Mucosa of descending colon (tissue), 3 donors: Measurements from ENCODE around the gene EXOSC6. TPM values are rescaled to one million over a fixed set of nuclear protein-coding genes. Genes with fewer than 3 reads are reported as not detected.
"Not testable (repeated sequence)": the region's sequence is repeated elsewhere in the genome, so short reads cannot be mapped to it uniquely, and the experiment has no call there.

ENCODE experiments used
- ATAC-seq: fragments of 200-7000 bp; cut with Tn5 transposase; one replicate; pipeline ENCODE4 v1.9.1; 2020; ENCODE audit warnings: mild to moderate bottlenecking, moderate library complexity
- DNase-seq, 3 donors: peaks; one replicate each; pipeline ENCODE4 v3.0.0-alpha.2; 2020
- H3K36me3 ChIP-seq: fragments of 200-600 bp; one replicate; pipeline ENCODE4 v1.8.0; 2021; ENCODE audit warnings: low read depth, mild to moderate bottlenecking
- H3K4me1 ChIP-seq: fragments of 200-600 bp; one replicate; pipeline ENCODE4 v1.8.0; 2021; ENCODE audit warnings: low read depth, mild to moderate bottlenecking
- H3K4me3 ChIP-seq: fragments of 200-600 bp; one replicate; pipeline ENCODE4 v1.8.0; 2021; ENCODE audit warnings: mild to moderate bottlenecking
- H3K9me3 ChIP-seq: fragments of 200-600 bp; one replicate; pipeline ENCODE4 v1.8.0; 2021; ENCODE audit warnings: mild to moderate bottlenecking
- CTCF ChIP-seq: fragments of 200-600 bp; IDR thresholded peaks from one replicate; pipeline ENCODE4 v1.8.0; 2022; ENCODE audit warnings: antibody characterized with exemption, mild to moderate bottlenecking
- intact Hi-C, 2 donors: fragments of 100-400 bp; cut with DNase I in 1 of 2; cut with micrococcal nuclease in 1 of 2; formaldehyde crosslinking; loops; one replicate each; pipeline versions ENCODE4 v1.11.0 to v1.11.1; 2022; cut with DNase I, micrococcal nuclease
- total RNA-seq, 3 donors: library from RNA; stranded (reverse); fragmentation: NEBNext Ultra II Directional in 2 of 3; extraction: Animal tissue kit (Norgen Biotek cat#: 25700) in 2 of 3; gene quantifications; one replicate each; pipeline versions ENCODE4 v1.2.1 to v1.2.4, GENCODE V29; 2021 to 2023
- donor health status: DM: no; HTN: no; CAD: no; lungs with moderate emphysema.
- donor health status: DM: no; HTN: no; CAD: no.
- donor health status: DM: no; HTN: yes; CAD: no.

Gene EXOSC6
- total RNA-seq, 3 donors from 2014 or later: 14.7 to 29.3 (median 19.4) TPM

DNA sequence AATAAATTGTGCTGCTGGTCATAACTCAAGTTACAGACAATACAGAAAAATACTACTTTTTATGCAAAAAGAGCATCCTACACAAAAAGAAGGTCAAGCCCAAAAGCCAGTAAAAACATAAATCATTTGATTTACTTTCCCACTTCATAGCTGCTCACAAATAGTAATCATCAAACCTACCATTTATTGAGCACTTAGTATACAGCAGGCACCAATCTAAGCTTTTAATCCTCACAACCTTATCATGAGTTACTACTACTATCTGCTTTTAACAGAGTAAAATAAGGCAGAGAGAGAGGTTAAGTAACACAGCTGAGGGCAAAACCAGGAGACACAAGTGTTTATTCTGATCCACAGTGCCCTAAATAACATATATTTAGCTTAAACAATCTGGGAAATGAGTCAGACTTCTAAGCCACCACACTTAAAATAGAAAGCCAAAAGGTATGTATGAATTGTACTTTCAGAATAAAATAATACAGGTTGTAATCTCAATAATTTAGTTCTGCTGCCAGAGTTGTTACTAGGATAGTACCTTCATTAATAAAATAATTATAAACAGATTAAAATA is 39.3 kb upstream of the EXOSC6 start:
- Histone ChIP-seq H3K4me1 (peaks cover 9% of the 10 kb centered on the region), H3K9me3 (no peaks in the 10 kb centered on the region), H3K36me3 (no peaks in the 10 kb centered on the region), H3K4me3 (no peak overlapping the region)
- DNase-seq (no peak), ATAC-seq (no peak)
- intact Hi-C loops: no loop called here
- TF ChIP-seq CTCF: no peak

- Histone ChIP-seq H3K4me1 (peaks cover 15% of the 10 kb centered on the region), H3K9me3 (no peaks in the 10 kb centered on the region), H3K4me3 (peak within 1 kb of the TSS; percentile 75), H3K36me3 (no peaks in the 10 kb centered on the region)
- intact Hi-C loops: no loop called here
- ATAC-seq: peak; percentile 98
- TF ChIP-seq CTCF: no peak
- DNase-seq: peak; percentile 96 to 97 (median 97)
These were observed 37.7 kb upstream of the EXOSC6 start, which contains the start of gene AARS1 for GRCh38 chr16:70289229-70290094. Gene AARS1 (minus strand): TSS chr16:70289506. CDS start chr16:70282763, 6,743 bp downstream.

DNA sequence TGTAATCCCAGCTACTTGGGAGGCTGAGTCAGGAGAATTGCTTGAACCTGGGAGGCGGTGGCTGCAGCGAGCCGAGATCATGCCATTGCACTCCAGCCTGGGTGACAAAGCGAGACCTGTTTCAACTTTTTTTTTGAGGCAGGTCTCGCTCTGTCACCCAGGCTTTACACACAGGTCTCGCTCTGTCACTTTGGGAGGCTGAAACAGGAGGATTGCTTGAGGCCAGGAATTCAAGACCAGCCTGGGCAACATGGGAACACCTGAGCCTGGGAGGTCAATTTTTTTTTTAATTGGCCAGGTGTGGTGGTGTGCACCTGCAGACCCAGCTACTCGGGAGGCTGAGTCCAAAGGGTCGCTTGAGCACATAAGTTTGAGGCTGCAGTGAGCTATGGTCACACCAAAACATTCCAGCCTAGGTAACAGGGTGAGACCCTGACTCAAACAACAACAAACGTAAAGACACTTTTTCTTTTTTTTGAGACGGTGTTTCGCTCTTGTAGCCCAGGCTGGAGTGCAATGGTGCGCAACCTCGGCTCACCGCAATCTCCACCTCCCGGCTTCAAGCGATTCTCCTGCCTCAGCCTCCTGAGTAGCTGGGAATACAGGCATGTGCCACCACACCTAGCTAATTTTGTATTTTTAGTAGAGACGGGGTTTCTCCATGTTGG is 35.7 kb upstream of the EXOSC6 start:
- intact Hi-C loops: not testable (repeated sequence)

DNA sequence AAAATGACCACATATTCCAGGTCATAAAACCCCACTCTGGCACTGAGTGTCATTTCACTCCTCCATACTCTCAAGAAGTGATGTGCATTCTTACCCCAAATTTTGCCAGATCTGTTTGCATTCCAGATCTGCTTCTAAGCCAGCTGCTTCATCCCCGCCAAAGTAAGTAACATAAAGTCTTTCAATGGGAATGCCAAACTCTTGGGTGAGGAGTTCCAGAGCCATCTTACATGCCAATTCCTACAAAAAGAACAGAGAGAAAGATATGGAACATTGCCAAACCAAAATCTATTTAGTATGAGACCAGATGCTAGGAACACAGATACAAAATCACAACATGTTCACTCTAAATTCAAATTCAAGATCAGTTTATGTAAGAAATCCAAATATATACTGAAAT is 24.7 kb upstream of the EXOSC6 start:
- Histone ChIP-seq H3K9me3 (no peaks in the 10 kb centered on the region), H3K4me1 (no peaks in the 10 kb centered on the region), H3K4me3 (no peak overlapping the region), H3K36me3 (peaks cover 7% of the 10 kb centered on the region)
- DNase-seq (no peak), ATAC-seq (no peak)
- TF ChIP-seq CTCF: no peak
- intact Hi-C loops: no loop called here

More for the DNA sequence above, 35.7 kb upstream of the EXOSC6 start:
- not testable (repeated sequence) for DNase-seq, H3K4me3 ChIP-seq, H3K9me3 ChIP-seq, ATAC-seq, H3K36me3 ChIP-seq
- H3K4me1 ChIP-seq: peaks cover 15% of the 10 kb centered on the region

- no peak for TF ChIP-seq CTCF
- no peaks in the 10 kb centered on the region for H3K9me3 ChIP-seq
- ATAC-seq (no peak), DNase-seq (peak in 1 of 3 donors; percentile 13)
- peaks cover 7% of the 10 kb centered on the region for H3K36me3 ChIP-seq
- H3K4me1 ChIP-seq: no peaks in the 10 kb centered on the region
- H3K4me3 ChIP-seq: no peak overlapping the region
- intact Hi-C loops: no loop called here
These were observed 20.0 kb upstream of the EXOSC6 start for GRCh38 chr16:70271696-70272095.

DNA sequence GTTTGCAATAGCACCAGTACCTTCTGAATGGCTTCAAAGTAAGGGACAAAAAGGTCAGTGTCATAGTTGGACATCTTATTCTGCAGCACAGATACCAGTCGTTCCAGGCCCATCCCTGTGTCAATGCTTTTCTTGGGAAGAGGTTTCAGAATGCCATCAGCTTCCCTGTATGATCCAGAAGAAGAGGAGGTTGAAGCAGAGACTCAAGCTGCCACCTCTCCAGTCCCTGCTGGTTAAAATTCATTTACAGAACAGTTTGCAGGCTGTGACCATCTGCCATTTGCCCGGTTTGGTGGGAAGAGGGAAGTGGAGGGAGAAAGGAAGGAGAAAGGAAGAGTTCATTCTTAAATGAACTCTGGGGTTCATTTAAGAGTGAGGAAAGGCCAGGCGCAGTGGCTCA is 18.4 kb upstream of the EXOSC6 start:
- H3K4me1 ChIP-seq: no peaks in the 10 kb centered on the region
- H3K36me3 ChIP-seq: peaks cover under 1% of the 10 kb centered on the region
- no peaks in the 10 kb centered on the region for H3K9me3 ChIP-seq
- DNase-seq (no peak), ATAC-seq (no peak)
- intact Hi-C loops: no loop called here
- no peak for TF ChIP-seq CTCF
- no peak overlapping the region for H3K4me3 ChIP-seq
